SK-N-SH (cell line): ENCODE data around the gene POMGNT1. TPM values are rescaled to one million over a fixed set of nuclear protein-coding genes. Genes with fewer than 3 reads are reported as not detected.

Experiments
- CTCF ChIA-PET: fragments of 300-600, 350-600 bp; formaldehyde crosslinking; extraction: SDS; loops from one replicate; lab custom pipeline; 2021; lab: Yijun Ruan, JAX
- POLR2A ChIA-PET: fragments of 350-600 bp; sonication (Branson Sonifier 250); formaldehyde crosslinking; extraction: SDS; loops from one replicate; lab custom pipeline; 2020; ENCODE audit warnings: antibody characterized with exemption, inconsistent platforms; lab: Yijun Ruan, JAX
- DNase-seq: peaks from one replicate; pipeline ENCODE4 v3.0.0; 2012
- H2AFZ ChIP-seq: fragments of 200-600 bp; sonication (generic); 2 replicates; pipeline ENCODE4 v1.8.1; 2016; ENCODE audit warnings: antibody characterized with exemption, mild to moderate bottlenecking, low read depth
- H3F3A ChIP-seq: fragments of 200-600 bp; sonication (generic); replicated peaks from 2 replicates; pipeline ENCODE3; 2016; ENCODE audit warnings: antibody characterized with exemption, mild to moderate bottlenecking; ENCODE audit not compliant: insufficient read depth
- H3K27ac ChIP-seq, 2 experiments: fragments of 200-500 bp in 1 of 2; fragments of 200-600 bp in 1 of 2; sonication (Bioruptor generic) in 1 of 2; sonication (generic), shearing (Covaris generic) in 1 of 2; 2 replicates each; pipeline versions ENCODE4 v1.5.1 to v1.6.1; 2014 to 2016; ENCODE audit warnings: low read depth in 2 of 2, inconsistent platforms in 1 of 2, low read length in 1 of 2, mild to moderate bottlenecking in 1 of 2, mixed read lengths in 1 of 2
- H3K27me3 ChIP-seq: fragments of 200-600 bp; sonication (generic), shearing (Covaris generic); 2 replicates; pipeline ENCODE4 v1.6.1; 2016; ENCODE audit warnings: mixed run types; ENCODE audit not compliant: insufficient read depth
- H3K36me3 ChIP-seq, 2 experiments: fragments of 200-500 bp in 1 of 2; fragments of 200-600 bp in 1 of 2; sonication (Bioruptor generic) in 1 of 2; sonication (generic) in 1 of 2; replicated peaks in 1 of 2; 2 replicates each; pipeline versions ENCODE3 to v1.5.1; 2014 to 2016; ENCODE audit warnings: low read length in 1 of 2, mild to moderate bottlenecking in 1 of 2; ENCODE audit not compliant: insufficient read depth in 2 of 2, control insufficient read depth in 1 of 2
- H3K4me1 ChIP-seq, 2 experiments: fragments of 200-500 bp in 1 of 2; fragments of 200-600 bp in 1 of 2; sonication (Bioruptor generic) in 1 of 2; sonication (generic), shearing (Covaris generic) in 1 of 2; 2 replicates each; pipeline versions ENCODE4 v1.5.1 to v1.6.1; 2014 to 2016; ENCODE audit warnings: low read depth in 1 of 2, low read length in 1 of 2, mixed run types in 1 of 2; ENCODE audit not compliant: insufficient read depth in 2 of 2, control insufficient read depth in 1 of 2
- H3K4me2 ChIP-seq: fragments of 200-600 bp; sonication (generic), shearing (Covaris generic); 2 replicates; pipeline ENCODE4 v1.6.1; 2017; ENCODE audit warnings: mixed run types
- H3K4me3 ChIP-seq, 2 experiments: fragments of 200-500 bp in 1 of 2; fragments of 200-600 bp in 1 of 2; sonication (Bioruptor generic) in 1 of 2; sonication (generic), shearing (Covaris generic) in 1 of 2; 2 replicates each; pipeline versions ENCODE4 v1.5.1 to v1.8.1; 2014 to 2016; ENCODE audit warnings: low read depth in 2 of 2, inconsistent platforms in 1 of 2, low read length in 1 of 2, mild to moderate bottlenecking in 1 of 2, mixed read lengths in 1 of 2, moderate library complexity in 1 of 2
- H3K79me2 ChIP-seq: fragments of 200-600 bp; sonication (generic); 2 replicates; pipeline ENCODE4 v1.8.1; 2017; ENCODE audit warnings: mild to moderate bottlenecking; ENCODE audit not compliant: insufficient read depth
- H3K9ac ChIP-seq: fragments of 200-600 bp; sonication (generic); 2 replicates; pipeline ENCODE4 v1.6.1; 2017; ENCODE audit warnings: mixed run types
- H3K9me2 ChIP-seq: fragments of 200-600 bp; sonication (generic); 2 replicates; pipeline ENCODE4 v1.6.1; 2017; ENCODE audit warnings: mixed run types
- H3K9me3 ChIP-seq: fragments of 200-600 bp; sonication (generic); 2 replicates; pipeline ENCODE4 v1.6.1; 2017; ENCODE audit warnings: mixed run types, mild to moderate bottlenecking, moderate library complexity
- H4K20me1 ChIP-seq: fragments of 200-600 bp; sonication (generic); 2 replicates; pipeline ENCODE4 v1.6.1; 2017; ENCODE audit warnings: mild to moderate bottlenecking, mixed run types; ENCODE audit not compliant: insufficient read depth
- CHD2 ChIP-seq: fragments of 150-350 bp; IDR thresholded peaks from 2 replicates; pipeline ENCODE4 v1.6.1; 2018; ENCODE audit warnings: low read length; ENCODE audit not compliant: partially characterized antibody
- EP300 ChIP-seq, 2 experiments: IDR thresholded peaks; 2 replicates each; pipeline versions ENCODE4 v1.4.0 to v1.6.1; 2012; ENCODE audit warnings: borderline replicate concordance in 1 of 2, low read depth in 1 of 2, low read length in 1 of 2
- FOSL2 ChIP-seq: IDR thresholded peaks from 2 replicates; pipeline ENCODE4 v1.4.0; 2012; ENCODE audit warnings: low read depth, mild to moderate bottlenecking, moderate library complexity, borderline replicate concordance
- FOXJ3 ChIP-seq: sonication (generic); formaldehyde crosslinking; IDR thresholded peaks from 2 replicates; pipeline ENCODE4 v1.5.1; 2020; ENCODE audit warnings: mild to moderate bottlenecking, missing genetic modification reagents
- JUND ChIP-seq: IDR thresholded peaks from 2 replicates; pipeline ENCODE4 v1.4.0; 2012
- MXI1 ChIP-seq: IDR thresholded peaks from 2 replicates; pipeline ENCODE4 v1.6.1; 2012; ENCODE audit warnings: mild to moderate bottlenecking, low read depth, low read length, improper control_type of control experiment
- NFIC ChIP-seq: IDR thresholded peaks from 2 replicates; pipeline ENCODE4 v1.4.0; 2012; ENCODE audit warnings: borderline replicate concordance
- NRF1 ChIP-seq: IDR thresholded peaks from 2 replicates; pipeline ENCODE4 v1.6.1; 2012; ENCODE audit warnings: low read depth, mild to moderate bottlenecking, low read length
- RAD21 ChIP-seq: IDR thresholded peaks from 2 replicates; pipeline ENCODE4 v1.6.1; 2012; ENCODE audit warnings: mild to moderate bottlenecking, low read length
- RFX5 ChIP-seq: IDR thresholded peaks from 2 replicates; pipeline ENCODE4 v1.6.1; 2012; ENCODE audit warnings: mild to moderate bottlenecking, improper control_type of control experiment, low read length
- RXRA ChIP-seq: IDR thresholded peaks from 2 replicates; pipeline ENCODE4 v1.4.0; 2012; ENCODE audit warnings: low read depth, mild to moderate bottlenecking, borderline replicate concordance
- SMC3 ChIP-seq: IDR thresholded peaks from 2 replicates; pipeline ENCODE4 v1.6.1; 2012; ENCODE audit warnings: low read depth, low read length, improper control_type of control experiment
- TCF12 ChIP-seq: IDR thresholded peaks from 2 replicates; pipeline ENCODE4 v1.4.0; 2012
- TEAD4 ChIP-seq: IDR thresholded peaks from 2 replicates; pipeline ENCODE4 v1.4.0; 2012; ENCODE audit warnings: mild to moderate bottlenecking, borderline replicate concordance; ENCODE audit not compliant: insufficient read depth
- WGBS: methylation state at CpG from one replicate; pipeline ENCODE4 v1.1.6; 2017; ENCODE audit warnings: low lambda C conversion rate; 5-methylcytosine and 5-hydroxymethylcytosine counted together
- polyA plus RNA-seq, 3 experiments: library from polyadenylated mRNA; depleted of rRNA; stranded (reverse); fragments of >200 nt; gene quantifications; 2 replicates each; pipeline ENCODE4 v1.2.3, GENCODE V29; 2012
- TF ChIP-seq, protein P1 (sequence below): IDR thresholded peaks from 2 replicates; pipeline ENCODE4 v1.4.0; 2012; ENCODE audit warnings: low read depth
- TF ChIP-seq, protein P2 (sequence below): IDR thresholded peaks from 2 replicates; pipeline ENCODE4 v1.4.0; 2012; ENCODE audit warnings: low read depth, borderline replicate concordance
- TF ChIP-seq, protein P3 (sequence below): IDR thresholded peaks from 2 replicates; pipeline ENCODE4 v1.6.1; 2012; ENCODE audit warnings: mild to moderate bottlenecking, low read depth, low read length, moderate library complexity
- TF ChIP-seq, protein P4 (sequence below): fragments of 150-350 bp; IDR thresholded peaks from 2 replicates; pipeline ENCODE4 v1.6.1; 2017; ENCODE audit warnings: antibody characterized with exemption, low read length, low read depth, borderline replicate concordance

Gene POMGNT1
- polyA plus RNA-seq, 1 of the 3 experiments (the other 2 are of a cell fraction), result 165 TPM

DNA sequence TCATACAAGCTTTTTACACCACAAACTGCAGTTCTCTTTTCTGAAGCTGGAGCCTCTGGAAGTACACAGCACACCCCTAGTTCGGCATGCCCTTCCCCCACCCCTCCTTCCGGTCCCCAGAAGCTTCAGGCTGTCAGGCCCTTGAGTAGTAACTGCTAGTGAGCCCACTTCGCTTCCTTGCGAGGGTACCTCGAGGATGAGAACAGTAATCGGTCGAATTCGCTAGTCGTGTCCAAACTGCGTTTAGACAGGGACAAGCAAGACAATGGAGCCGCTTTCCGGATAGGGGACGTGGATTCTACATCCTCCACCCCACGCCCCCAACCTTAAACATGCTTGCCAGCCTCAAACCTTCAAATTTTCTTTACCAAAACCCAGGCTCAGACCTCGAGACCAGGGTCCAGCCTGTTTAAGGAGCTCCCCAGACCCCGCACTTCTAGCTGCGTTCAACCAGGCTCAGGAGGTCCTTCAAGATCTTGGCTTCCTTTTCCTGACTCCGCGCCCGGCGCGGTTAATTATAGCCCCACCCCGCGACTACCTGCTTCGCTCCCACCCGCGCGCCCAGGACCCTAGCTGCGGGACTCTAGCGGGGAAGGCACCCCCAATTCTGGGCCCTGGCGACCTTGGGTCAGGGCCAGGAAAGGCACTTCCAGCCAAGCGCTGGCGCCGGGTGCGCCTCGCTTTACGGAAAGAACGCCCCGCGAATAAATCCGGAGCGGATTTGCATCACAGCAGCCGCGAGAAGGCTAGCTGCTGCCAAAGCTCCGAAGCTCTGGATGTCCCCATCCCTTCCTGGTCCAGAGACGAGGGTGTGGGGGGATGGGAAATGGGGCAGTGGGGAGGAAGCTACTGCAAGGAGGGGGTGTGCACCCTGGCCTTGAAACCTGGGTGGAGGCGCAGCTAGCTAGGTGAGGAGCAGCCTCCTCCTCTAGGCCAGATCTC is 31.4 kb downstream of the POMGNT1 start (continued):
- TF ChIP-seq NFIC (no peak), RAD21 (no peak), RFX5 (no peak), TEAD4 (no peak), JUND (no peak), SMC3 (no peak)
- TF ChIP-seq, protein P1, sequence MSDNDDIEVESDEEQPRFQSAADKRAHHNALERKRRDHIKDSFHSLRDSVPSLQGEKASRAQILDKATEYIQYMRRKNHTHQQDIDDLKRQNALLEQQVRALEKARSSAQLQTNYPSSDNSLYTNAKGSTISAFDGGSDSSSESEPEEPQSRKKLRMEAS, result no peak

DNA sequence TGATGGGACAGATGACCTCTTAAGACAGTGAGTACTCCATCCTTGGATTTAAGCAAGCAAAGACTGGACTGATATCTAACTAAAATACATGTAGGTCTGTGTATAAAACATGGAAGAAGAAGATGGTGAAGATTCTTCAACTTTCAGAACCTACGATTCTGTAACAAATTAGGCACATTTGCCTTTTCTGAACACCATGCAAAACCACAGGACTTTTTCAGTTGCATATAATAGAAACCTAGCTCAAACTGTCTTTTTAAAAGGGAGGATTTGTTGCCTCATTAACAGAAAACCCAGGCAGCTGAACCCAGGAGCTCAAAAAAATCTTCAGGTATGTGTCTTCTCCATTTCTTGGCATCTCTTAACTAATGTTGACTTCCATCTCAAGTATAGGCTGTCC is 38.0 kb downstream of the POMGNT1 start:
- WGBS, result 67% methylated on average over 1 of the region's 1 CpG
- Histone ChIP-seq H3K9me3 (no peaks in the 10 kb centered on the region), H3K9ac (no peak overlapping the region), H3K9me2 (no peaks in the 10 kb centered on the region), H3K36me3 (no peaks in the 10 kb centered on the region), H3K4me2 (no peak overlapping the region), H2AFZ (no peak overlapping the region), H3F3A (no peaks in the 10 kb centered on the region), H3K79me2 (no peaks in the 10 kb centered on the region), H4K20me1 (no peaks in the 10 kb centered on the region), H3K27me3 (no peaks in the 10 kb centered on the region), H3K27ac (no peak overlapping the region), H3K4me3 (no peak overlapping the region), H3K4me1 (no peaks in the 10 kb centered on the region)
- ChIA-PET POLR2A (no interaction called here), CTCF (interaction anchor here (0.9 to 1.1 kb wide), 2 partner anchors 11 to 19 kb away, joined by 3 read pairs; no protein-coding TSS in a partner anchor)
- DNase-seq, result no peak
- TF ChIP-seq RFX5, result no peak
- TF ChIP-seq, protein P2, sequence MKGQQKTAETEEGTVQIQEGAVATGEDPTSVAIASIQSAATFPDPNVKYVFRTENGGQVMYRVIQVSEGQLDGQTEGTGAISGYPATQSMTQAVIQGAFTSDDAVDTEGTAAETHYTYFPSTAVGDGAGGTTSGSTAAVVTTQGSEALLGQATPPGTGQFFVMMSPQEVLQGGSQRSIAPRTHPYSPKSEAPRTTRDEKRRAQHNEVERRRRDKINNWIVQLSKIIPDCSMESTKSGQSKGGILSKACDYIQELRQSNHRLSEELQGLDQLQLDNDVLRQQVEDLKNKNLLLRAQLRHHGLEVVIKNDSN, result no peak
- no peak for TF ChIP-seq FOSL2
- TF ChIP-seq TCF12, result no peak
- TF ChIP-seq, protein P3, sequence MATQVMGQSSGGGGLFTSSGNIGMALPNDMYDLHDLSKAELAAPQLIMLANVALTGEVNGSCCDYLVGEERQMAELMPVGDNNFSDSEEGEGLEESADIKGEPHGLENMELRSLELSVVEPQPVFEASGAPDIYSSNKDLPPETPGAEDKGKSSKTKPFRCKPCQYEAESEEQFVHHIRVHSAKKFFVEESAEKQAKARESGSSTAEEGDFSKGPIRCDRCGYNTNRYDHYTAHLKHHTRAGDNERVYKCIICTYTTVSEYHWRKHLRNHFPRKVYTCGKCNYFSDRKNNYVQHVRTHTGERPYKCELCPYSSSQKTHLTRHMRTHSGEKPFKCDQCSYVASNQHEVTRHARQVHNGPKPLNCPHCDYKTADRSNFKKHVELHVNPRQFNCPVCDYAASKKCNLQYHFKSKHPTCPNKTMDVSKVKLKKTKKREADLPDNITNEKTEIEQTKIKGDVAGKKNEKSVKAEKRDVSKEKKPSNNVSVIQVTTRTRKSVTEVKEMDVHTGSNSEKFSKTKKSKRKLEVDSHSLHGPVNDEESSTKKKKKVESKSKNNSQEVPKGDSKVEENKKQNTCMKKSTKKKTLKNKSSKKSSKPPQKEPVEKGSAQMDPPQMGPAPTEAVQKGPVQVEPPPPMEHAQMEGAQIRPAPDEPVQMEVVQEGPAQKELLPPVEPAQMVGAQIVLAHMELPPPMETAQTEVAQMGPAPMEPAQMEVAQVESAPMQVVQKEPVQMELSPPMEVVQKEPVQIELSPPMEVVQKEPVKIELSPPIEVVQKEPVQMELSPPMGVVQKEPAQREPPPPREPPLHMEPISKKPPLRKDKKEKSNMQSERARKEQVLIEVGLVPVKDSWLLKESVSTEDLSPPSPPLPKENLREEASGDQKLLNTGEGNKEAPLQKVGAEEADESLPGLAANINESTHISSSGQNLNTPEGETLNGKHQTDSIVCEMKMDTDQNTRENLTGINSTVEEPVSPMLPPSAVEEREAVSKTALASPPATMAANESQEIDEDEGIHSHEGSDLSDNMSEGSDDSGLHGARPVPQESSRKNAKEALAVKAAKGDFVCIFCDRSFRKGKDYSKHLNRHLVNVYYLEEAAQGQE, result no peak
- no peak for TF ChIP-seq FOXJ3 (CRISPR knock-in tag)
- no peak for TF ChIP-seq EP300 (IDR thresholded peaks at IDR 0.05; ENCODE audit: borderline replicate concordance in 1 of 2, low read depth in 1 of 2, low read length in 1 of 2)
- TF ChIP-seq RXRA, result no peak
- TF ChIP-seq, protein P4, sequence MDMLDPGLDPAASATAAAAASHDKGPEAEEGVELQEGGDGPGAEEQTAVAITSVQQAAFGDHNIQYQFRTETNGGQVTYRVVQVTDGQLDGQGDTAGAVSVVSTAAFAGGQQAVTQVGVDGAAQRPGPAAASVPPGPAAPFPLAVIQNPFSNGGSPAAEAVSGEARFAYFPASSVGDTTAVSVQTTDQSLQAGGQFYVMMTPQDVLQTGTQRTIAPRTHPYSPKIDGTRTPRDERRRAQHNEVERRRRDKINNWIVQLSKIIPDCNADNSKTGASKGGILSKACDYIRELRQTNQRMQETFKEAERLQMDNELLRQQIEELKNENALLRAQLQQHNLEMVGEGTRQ, result no peak
- TF ChIP-seq CHD2, result no peak
- TF ChIP-seq, protein P1, result no peak
- no peak for TF ChIP-seq MXI1
- no peak for TF ChIP-seq SMC3
- no peak for TF ChIP-seq NRF1
